Neural progenitor cell (in vitro differentiated cells): Measurements from ENCODE around the gene EPHB2. TPM values are rescaled to one million over a fixed set of nuclear protein-coding genes. Genes with fewer than 3 reads are reported as not detected.

Experiments
- DNase-seq: peaks from one replicate; pipeline ENCODE4 v3.0.0-alpha.2; 2016; ENCODE audit warnings: low spot score
- H2AFZ ChIP-seq: fragments of 200-600 bp; sonication (generic); replicated peaks from 2 replicates; pipeline ENCODE4 v1.6.1; 2016; ENCODE audit warnings: antibody characterized with exemption
- H3F3A ChIP-seq: fragments of 200-600 bp; sonication (generic); 2 replicates; pipeline ENCODE4 v1.6.1; 2016; ENCODE audit warnings: antibody characterized with exemption, low read depth
- H3K27ac ChIP-seq: fragments of 200-600 bp; sonication (generic); 2 replicates; pipeline ENCODE4 v1.5.1; 2016; ENCODE audit warnings: mild to moderate bottlenecking
- H3K27me3 ChIP-seq: fragments of 200-600 bp; sonication (generic); 2 replicates; pipeline ENCODE4 v1.6.1; 2016; ENCODE audit warnings: mild to moderate bottlenecking, moderate library complexity
- H3K36me3 ChIP-seq: fragments of 200-600 bp; sonication (generic); 2 replicates; pipeline ENCODE4 v1.5.1; 2016
- H3K4me1 ChIP-seq: fragments of 200-600 bp; sonication (generic); 2 replicates; pipeline ENCODE4 v1.6.1; 2016; ENCODE audit warnings: mixed run types
- H3K4me2 ChIP-seq: fragments of 200-600 bp; sonication (generic); 2 replicates; pipeline ENCODE4 v1.6.1; 2016
- H3K4me3 ChIP-seq: fragments of 200-600 bp; sonication (generic); 2 replicates; pipeline ENCODE4 v1.5.1; 2016
- H3K79me2 ChIP-seq: fragments of 200-600 bp; sonication (generic); 2 replicates; pipeline ENCODE4 v1.6.1; 2016; ENCODE audit warnings: low read depth
- H3K9ac ChIP-seq: fragments of 200-600 bp; sonication (generic); 2 replicates; pipeline ENCODE4 v1.6.1; 2016
- H3K9me3 ChIP-seq: fragments of 200-600 bp; sonication (generic); 2 replicates; pipeline ENCODE4 v1.5.1; 2016; ENCODE audit warnings: low read depth
- H4K20me1 ChIP-seq: fragments of 200-600 bp; sonication (generic); 2 replicates; pipeline ENCODE4 v1.6.1; 2016; ENCODE audit warnings: low read depth
- H3K27ac Mint-ChIP-seq: 3 replicates; pipeline ENCODE4 v1.8.0; 2021; ENCODE audit warnings: mixed read lengths
- H3K27me3 Mint-ChIP-seq: 2 replicates; pipeline ENCODE4 v1.8.0; 2022; ENCODE audit warnings: low read depth, mild to moderate bottlenecking, inconsistent platforms, moderate library complexity, mixed read lengths; ENCODE audit not compliant: insufficient read depth
- H3K36me3 Mint-ChIP-seq: 3 replicates; pipeline ENCODE4 v1.8.0; 2021; ENCODE audit warnings: mixed read lengths
- H3K4me1 Mint-ChIP-seq: 3 replicates; pipeline ENCODE4 v1.8.0; 2021; ENCODE audit warnings: mixed read lengths
- H3K4me3 Mint-ChIP-seq: 3 replicates; pipeline ENCODE4 v1.8.0; 2021; ENCODE audit warnings: mild to moderate bottlenecking, moderate library complexity, mixed read lengths
- H3K9me3 Mint-ChIP-seq: 3 replicates; pipeline ENCODE4 v1.8.0; 2020; ENCODE audit warnings: mixed read lengths
- EZH2 ChIP-seq: fragments of 200-600 bp; sonication (generic); IDR thresholded peaks from 2 replicates; pipeline ENCODE4 v1.6.1; 2017; ENCODE audit warnings: antibody characterized with exemption, mild to moderate bottlenecking, moderate library complexity
- EZH2phosphoT487 ChIP-seq: fragments of 200-600 bp; sonication (generic); IDR thresholded peaks from 2 replicates; pipeline ENCODE4 v1.6.1; 2017; ENCODE audit warnings: antibody characterized with exemption
- total RNA-seq: library from RNA; depleted of rRNA; stranded (reverse); fragments of >200 nt; gene quantifications from 2 replicates; pipeline ENCODE4 v1.2.3, GENCODE V29; 2015; ENCODE audit warnings: low replicate concordance
- TF ChIP-seq, protein P1 (sequence below): fragments of 200-600 bp; sonication (generic); IDR thresholded peaks from 2 replicates; pipeline ENCODE4 v1.5.1; 2017; ENCODE audit warnings: antibody characterized with exemption, mild to moderate bottlenecking

The EPHB2 gene
- total RNA-seq, 1 donor from 2014 or later: 38.3 TPM

DNA sequence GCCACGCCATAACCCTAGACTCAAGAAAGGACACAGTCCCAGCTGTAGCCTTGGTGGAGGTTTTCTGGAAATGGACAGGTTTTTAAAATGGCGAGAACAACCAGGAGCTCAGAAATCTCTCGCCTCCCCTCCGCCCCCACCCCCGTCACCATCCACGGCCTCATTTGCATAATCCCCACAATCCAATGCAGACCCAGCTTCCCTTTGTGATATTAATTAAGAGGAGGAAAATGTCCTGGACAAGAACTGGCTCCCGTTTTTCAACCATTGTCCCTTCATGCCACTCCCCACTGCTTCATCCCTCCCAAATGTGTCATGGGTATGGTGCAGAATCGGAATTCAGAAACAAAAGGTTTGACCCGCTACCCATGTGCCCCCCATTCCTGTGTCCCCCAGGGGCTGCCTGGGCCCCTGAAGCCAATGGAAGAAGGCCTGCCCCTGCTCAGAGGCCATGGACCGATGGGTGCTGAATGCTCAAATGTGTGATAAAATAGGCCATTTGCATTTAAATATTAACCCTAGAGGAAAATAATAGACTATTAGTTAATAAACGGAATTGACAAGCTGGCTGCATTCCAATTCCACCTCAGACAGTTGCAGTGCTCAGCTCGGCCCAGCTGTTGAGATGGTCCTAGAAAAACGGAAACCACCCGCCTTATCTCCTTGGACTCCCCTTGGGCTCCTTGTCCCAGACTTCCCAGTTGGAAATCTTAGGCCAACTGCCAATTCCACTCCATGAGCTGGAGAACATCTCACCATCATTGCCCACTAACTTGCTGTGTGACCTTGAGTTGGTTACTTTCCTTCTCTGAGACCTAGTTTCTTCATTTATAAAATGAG is 10.7 kb upstream of the EPHB2 start:
- Mint-ChIP-seq H3K4me1 (peaks cover 16% of the 10 kb centered on the region), H3K36me3 (no peaks in the 10 kb centered on the region), H3K9me3 (no peaks in the 10 kb centered on the region), H3K27me3 (peaks cover 6% of the 10 kb centered on the region), H3K27ac (peak overlapping the region; percentile 57), H3K4me3 (peak overlapping the region; percentile 46)
- no peak overlapping the region for H3K4me3 ChIP-seq
- peaks cover 8% of the 10 kb centered on the region for H3K4me1 ChIP-seq
- no peak overlapping the region for H3K9ac ChIP-seq
- no peaks in the 10 kb centered on the region for H3K9me3 ChIP-seq
- H2AFZ ChIP-seq: peak overlapping the region; percentile 82
- no peaks in the 10 kb centered on the region for H3K27me3 ChIP-seq
- no peaks in the 10 kb centered on the region for H3K36me3 ChIP-seq
- H3K4me2 ChIP-seq: no peak overlapping the region
- no peak overlapping the region for H3K27ac ChIP-seq
- H3F3A ChIP-seq: peaks cover 3% of the 10 kb centered on the region
- H3K79me2 ChIP-seq: no peaks in the 10 kb centered on the region
- DNase-seq: no peak
- TF ChIP-seq EZH2 (no peak), EZH2phosphoT487 (no peak)
- TF ChIP-seq, protein P1, sequence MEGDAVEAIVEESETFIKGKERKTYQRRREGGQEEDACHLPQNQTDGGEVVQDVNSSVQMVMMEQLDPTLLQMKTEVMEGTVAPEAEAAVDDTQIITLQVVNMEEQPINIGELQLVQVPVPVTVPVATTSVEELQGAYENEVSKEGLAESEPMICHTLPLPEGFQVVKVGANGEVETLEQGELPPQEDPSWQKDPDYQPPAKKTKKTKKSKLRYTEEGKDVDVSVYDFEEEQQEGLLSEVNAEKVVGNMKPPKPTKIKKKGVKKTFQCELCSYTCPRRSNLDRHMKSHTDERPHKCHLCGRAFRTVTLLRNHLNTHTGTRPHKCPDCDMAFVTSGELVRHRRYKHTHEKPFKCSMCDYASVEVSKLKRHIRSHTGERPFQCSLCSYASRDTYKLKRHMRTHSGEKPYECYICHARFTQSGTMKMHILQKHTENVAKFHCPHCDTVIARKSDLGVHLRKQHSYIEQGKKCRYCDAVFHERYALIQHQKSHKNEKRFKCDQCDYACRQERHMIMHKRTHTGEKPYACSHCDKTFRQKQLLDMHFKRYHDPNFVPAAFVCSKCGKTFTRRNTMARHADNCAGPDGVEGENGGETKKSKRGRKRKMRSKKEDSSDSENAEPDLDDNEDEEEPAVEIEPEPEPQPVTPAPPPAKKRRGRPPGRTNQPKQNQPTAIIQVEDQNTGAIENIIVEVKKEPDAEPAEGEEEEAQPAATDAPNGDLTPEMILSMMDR: no peak
- H4K20me1 ChIP-seq: no peaks in the 10 kb centered on the region

DNA sequence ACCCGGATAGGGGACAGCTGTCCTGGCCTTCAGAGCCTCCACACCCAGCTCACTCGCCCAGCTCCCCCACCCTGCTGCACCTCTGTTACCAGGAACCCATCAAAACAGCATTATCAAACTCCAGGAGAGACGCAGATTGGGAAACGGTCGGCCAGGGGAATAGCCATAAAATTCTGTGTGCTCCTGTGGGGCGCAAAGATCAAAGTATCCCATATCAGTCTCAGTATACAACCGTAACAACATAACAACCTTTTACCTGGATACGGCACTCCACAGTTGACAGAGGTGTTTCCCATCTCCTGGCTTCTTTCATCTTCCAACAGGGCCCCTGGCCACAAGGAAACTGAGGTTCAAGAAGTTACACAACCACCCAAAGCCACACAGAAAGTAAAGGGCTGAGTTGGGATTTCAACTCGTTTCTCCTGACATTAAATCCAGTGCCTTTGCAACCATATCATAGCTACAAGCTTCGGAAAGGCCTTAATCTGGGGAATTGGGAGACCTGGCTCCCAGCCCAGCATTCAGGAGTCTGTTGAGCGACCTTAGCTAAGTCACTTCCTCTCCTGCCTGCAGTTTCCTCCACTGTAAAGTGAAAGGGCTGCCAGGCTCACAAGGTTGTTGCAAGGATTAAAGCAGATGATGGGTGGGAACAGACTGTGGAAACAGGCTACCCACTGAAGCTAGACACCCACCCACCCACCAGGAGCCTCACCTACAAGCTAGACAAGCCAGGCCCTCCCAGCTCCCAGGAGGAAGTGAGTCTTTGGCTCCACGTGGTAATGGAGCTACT is 8.1 kb upstream of the EPHB2 start:
- Mint-ChIP-seq H3K4me3 (no peak overlapping the region), H3K27ac (peak overlapping the region; percentile 26), H3K9me3 (no peaks in the 10 kb centered on the region), H3K27me3 (peaks cover 7% of the 10 kb centered on the region), H3K4me1 (peaks cover 16% of the 10 kb centered on the region), H3K36me3 (no peaks in the 10 kb centered on the region)
- Histone ChIP-seq H3K9me3 (no peaks in the 10 kb centered on the region), H2AFZ (no peak overlapping the region), H3F3A (peaks cover 10% of the 10 kb centered on the region), H3K4me1 (peaks cover 9% of the 10 kb centered on the region), H3K36me3 (no peaks in the 10 kb centered on the region), H3K79me2 (no peaks in the 10 kb centered on the region), H3K27me3 (no peaks in the 10 kb centered on the region), H3K9ac (no peak overlapping the region), H3K4me2 (no peak overlapping the region), H4K20me1 (no peaks in the 10 kb centered on the region), H3K27ac (no peak overlapping the region), H3K4me3 (no peak overlapping the region)
- DNase-seq: no peak
- TF ChIP-seq EZH2phosphoT487: no peak
- TF ChIP-seq EZH2: no peak
- TF ChIP-seq, protein P1: no peak

DNA sequence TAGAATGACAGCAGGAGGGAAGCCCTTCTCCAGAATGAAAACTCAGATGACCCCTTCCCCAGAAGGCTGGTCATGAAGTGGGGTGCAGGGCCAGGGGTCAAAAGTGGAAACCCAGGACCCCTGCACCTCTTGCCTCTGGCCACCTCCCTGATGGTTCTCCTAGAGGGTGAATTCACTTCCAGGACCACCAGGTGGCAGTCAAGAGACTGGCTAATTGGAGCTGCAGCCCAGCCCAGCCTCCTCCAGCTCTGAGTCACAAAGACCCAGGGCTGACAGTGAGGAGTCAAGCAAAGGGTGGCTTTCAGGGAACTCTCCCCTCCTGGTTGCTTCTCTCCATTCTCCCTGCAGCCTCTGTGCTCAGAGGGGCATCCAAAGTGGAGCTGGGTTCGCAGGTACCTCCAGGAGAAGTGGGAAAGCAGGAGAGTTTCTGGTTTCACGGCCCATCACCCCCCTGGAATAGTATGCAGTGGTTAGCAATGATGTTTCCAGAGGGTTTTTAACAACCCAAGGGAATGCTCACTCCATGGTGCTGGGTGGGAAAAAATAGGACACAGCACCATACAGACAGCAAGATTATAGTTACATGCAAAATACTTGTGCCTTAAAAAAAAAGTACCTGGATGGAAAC is 6.1 kb upstream of the EPHB2 start:
- Histone ChIP-seq H3K27me3 (no peaks in the 10 kb centered on the region), H3K79me2 (no peaks in the 10 kb centered on the region), H2AFZ (peak overlapping the region; percentile 51), H3K9ac (no peak overlapping the region), H3K4me2 (no peak overlapping the region), H3K27ac (no peak overlapping the region), H3K9me3 (no peaks in the 10 kb centered on the region), H4K20me1 (no peaks in the 10 kb centered on the region), H3K36me3 (no peaks in the 10 kb centered on the region), H3K4me3 (no peak overlapping the region), H3F3A (peaks cover 27% of the 10 kb centered on the region), H3K4me1 (peaks cover 19% of the 10 kb centered on the region)
- no peak overlapping the region for H3K4me3 Mint-ChIP-seq
- H3K27me3 Mint-ChIP-seq: peaks cover 9% of the 10 kb centered on the region
- H3K9me3 Mint-ChIP-seq: no peaks in the 10 kb centered on the region
- TF ChIP-seq, protein P1: peak; percentile 89
- no peak for TF ChIP-seq EZH2
- no peak for TF ChIP-seq EZH2phosphoT487
- peaks cover 25% of the 10 kb centered on the region for H3K4me1 Mint-ChIP-seq
- DNase-seq: peak; percentile 93
- no peak overlapping the region for H3K27ac Mint-ChIP-seq
- H3K36me3 Mint-ChIP-seq: no peaks in the 10 kb centered on the region
